Lower leg skin (tissue), 4 donors: ENCODE data around the gene JAM2. TPM values are rescaled to one million over a fixed set of nuclear protein-coding genes. Genes with fewer than 3 reads are reported as not detected.
A peak's percentile ranks its signal among the peaks of the same experiment; 100 is the strongest.

Source experiments
- DNase-seq, 2 donors: peaks; one replicate each; pipeline ENCODE4 v3.0.0-alpha.2; 2019; ENCODE audit warnings: low spot score in 2 of 2
- H3K4me3 ChIP-seq: fragments of 200-600 bp; sonication (generic); 2 replicates; pipeline ENCODE4 v1.5.1; 2017; ENCODE audit warnings: mild to moderate bottlenecking, low read depth; ENCODE audit not compliant: poor library complexity, severe bottlenecking
- CTCF ChIP-seq, 3 donors: fragments of 450-650 bp; IDR thresholded peaks; one replicate each; pipeline ENCODE4 v1.5.1; 2016; ENCODE audit warnings: antibody characterized with exemption in 3 of 3, mild to moderate bottlenecking in 3 of 3, moderate library complexity in 2 of 3
- POLR2A ChIP-seq, 2 donors: fragments of 450-650 bp; IDR thresholded peaks; one replicate each; pipeline ENCODE4 v1.6.1; 2016 to 2017; ENCODE audit warnings: antibody characterized with exemption in 2 of 2, mild to moderate bottlenecking in 1 of 2, moderate library complexity in 1 of 2
- WGBS, 2 donors: methylation state at CpG; one replicate each; pipeline ENCODE4 v1.1.5; 2018; 5-methylcytosine and 5-hydroxymethylcytosine counted together
- intact Hi-C: fragments of 100-400 bp; cut with DNase I; formaldehyde crosslinking; loops from one replicate; pipeline ENCODE4 v1.15.0; 2023; ENCODE audit warnings: low total_unique reads
- total RNA-seq, 4 donors: library from RNA; depleted of rRNA; stranded (reverse); fragments of >200 nt; gene quantifications; one replicate each; pipeline ENCODE4 v1.1.0, GENCODE V29; 2016

JAM2 gene
- total RNA-seq, 4 donors from 2014 or later = 1.5 to 11.1 (median 4.1) TPM

GRCh38 chr21:25640202-25640942 is 1.3 kb downstream of the JAM2 start:
- intact Hi-C loops = no loop called here
- DNase-seq = no peak
- peak overlapping the region; percentile 48 for H3K4me3 ChIP-seq
- 4 to 7% methylated on average over 26 to 27 of the region's 27 CpGs for WGBS, 2 donors
- TF ChIP-seq POLR2A (IDR thresholded peaks at IDR 0.05) (no peak), CTCF (IDR thresholded peaks at IDR 0.05) (no peak)

GRCh38 chr21:25640943-25641292 is 1.9 kb downstream of the JAM2 start:
- TF ChIP-seq CTCF (IDR thresholded peaks at IDR 0.05) = no peak
- TF ChIP-seq POLR2A (IDR thresholded peaks at IDR 0.05) = no peak
- no peak overlapping the region for H3K4me3 ChIP-seq
- no peak for DNase-seq
- 45 to 50% methylated on average over 5 of the region's 5 CpGs for WGBS, 2 donors
- intact Hi-C loops = no loop called here

GRCh38 chr21:25643486-25643885 is 4.4 kb downstream of the JAM2 start:
- H3K4me3 ChIP-seq = no peak overlapping the region
- TF ChIP-seq POLR2A (IDR thresholded peaks at IDR 0.05) = no peak
- no peak for TF ChIP-seq CTCF (IDR thresholded peaks at IDR 0.05)
- WGBS, 2 donors = 84 to 87% methylated on average over 4 of the region's 4 CpGs
- intact Hi-C loops = no loop called here
- no peak for DNase-seq

GRCh38 chr21:25646474-25646873 is 7.4 kb downstream of the JAM2 start:
- TF ChIP-seq CTCF (IDR thresholded peaks at IDR 0.05) = no peak
- no peak for TF ChIP-seq POLR2A (IDR thresholded peaks at IDR 0.05)
- H3K4me3 ChIP-seq = no peak overlapping the region
- 63 to 66% methylated on average over 1 of the region's 1 CpG for WGBS, 2 donors
- DNase-seq = no peak
- intact Hi-C loops = no loop called here

GRCh38 chr21:25647647-25648046 is 8.6 kb downstream of the JAM2 start:
- H3K4me3 ChIP-seq = no peak overlapping the region
- WGBS, 2 donors = 55 to 60% methylated on average over 5 of the region's 5 CpGs
- TF ChIP-seq POLR2A (IDR thresholded peaks at IDR 0.05) (no peak), CTCF (IDR thresholded peaks at IDR 0.05) (no peak)
- intact Hi-C loops = no loop called here
- DNase-seq = no peak

GRCh38 chr21:25649146-25649545 is 10.1 kb downstream of the JAM2 start:
- no peak for DNase-seq
- intact Hi-C loops = no loop called here
- no peak for TF ChIP-seq POLR2A (IDR thresholded peaks at IDR 0.05)
- TF ChIP-seq CTCF (IDR thresholded peaks at IDR 0.05) = no peak
- WGBS, 2 donors = 83 to 89% methylated on average over 7 of the region's 7 CpGs
- no peak overlapping the region for H3K4me3 ChIP-seq
